Fibroblast of skin of scalp (primary cell): ENCODE results near the gene IQSEC1.

Experiments used
- DNase-seq: peaks from one replicate; pipeline ENCODE4 v3.0.0-alpha.2; 2013

Gene IQSEC1

DNA sequence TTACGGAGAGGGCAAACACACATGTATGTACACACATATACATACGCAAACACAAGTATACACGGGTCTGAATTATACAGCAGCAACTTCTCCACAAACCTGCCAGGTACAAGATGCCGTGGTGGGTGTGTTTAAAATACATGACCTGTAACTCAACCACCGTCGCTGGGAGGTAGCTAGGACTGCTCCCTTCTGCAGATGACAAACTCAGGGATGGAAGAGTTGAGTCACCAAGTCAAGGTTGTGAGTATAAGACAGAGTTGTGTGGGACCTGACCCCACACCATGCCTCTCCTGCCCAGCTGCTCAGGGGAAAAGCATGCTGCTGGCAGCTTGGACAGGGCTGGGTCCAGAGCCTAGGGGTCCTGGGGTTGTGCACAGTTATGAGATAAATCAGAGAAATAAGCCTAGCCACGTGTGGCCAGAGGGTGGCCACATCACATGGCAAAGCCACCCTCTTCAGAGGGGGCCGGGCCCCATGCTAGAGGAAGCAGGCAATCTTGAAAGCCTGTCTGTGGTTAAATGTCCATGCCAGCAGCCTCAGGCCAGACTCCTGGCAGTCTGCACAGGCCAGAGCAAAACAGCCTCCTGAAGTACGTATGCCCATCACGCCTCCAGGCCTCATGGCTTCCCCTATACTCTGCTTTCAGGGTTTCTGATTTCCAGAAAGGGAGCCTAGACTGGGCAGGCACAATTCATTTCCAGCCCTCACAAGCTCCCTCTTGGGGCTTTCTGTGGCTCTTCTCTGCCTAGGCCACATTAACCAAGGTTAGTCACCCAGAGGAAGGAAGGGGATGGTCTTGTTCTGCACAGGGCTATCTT, 124.1 kb downstream of the IQSEC1 start:
- no peak for DNase-seq

DNA sequence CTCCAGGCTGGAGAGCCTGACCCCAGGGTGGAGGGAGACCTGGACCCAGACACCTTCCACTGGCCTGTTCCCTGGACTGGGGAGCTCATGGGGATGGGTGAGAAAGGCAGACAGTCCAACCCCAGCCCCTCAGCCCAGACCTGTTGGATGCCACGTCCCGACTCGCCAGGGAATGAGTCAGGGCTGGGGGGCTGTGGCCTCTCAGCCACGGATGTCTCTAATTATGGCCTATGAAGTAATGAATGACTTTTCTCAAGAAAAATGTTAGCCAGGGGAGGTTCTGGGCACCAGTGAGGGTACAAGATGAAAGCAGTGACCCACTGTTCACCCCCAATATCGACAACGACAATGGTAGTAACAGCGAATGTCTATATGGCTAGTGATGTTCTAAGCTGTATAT, 124.9 kb downstream of the IQSEC1 start:
- DNase-seq, result peak; percentile 75

DNA sequence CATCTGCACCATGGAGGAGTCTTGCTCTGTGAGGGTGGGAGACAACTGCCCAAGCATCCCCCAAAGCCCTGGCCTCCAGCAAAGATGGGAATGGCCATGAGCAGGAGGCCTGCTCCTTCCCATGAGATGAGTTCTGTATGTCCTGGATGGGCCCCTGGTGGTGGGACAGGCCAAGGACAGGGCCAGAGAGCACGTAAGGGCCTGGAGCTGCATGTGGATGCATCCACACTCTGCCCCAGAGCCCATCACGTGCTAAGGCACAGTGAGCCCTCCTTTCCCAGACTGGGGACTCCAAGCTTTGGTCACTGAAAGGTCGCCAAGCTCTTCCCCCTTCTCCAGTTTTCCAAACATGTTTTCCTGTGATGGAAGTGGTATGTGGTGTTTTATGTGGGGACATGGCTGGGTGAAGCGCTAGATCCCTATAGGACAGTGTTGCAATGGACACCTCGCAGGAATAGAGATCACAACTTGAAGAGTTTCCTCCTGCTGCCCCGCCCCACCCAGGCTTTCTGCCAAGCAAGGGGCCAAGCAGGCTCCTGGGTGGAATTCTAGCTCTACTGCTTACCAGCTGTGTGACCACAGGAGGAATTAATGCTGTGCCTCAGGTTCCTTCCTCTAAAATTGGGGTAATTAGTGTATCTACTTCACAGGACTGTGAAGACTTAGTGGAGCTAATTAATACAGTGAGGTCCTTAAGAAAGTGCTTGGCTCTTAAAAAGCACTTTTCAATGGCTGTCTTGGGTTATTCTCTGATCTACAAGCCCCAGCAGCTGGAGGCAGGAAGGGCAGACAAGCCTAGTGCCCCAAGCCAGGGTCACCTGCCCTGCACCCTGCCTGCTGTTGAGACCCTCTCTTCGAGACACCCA, 125.5 kb downstream of the IQSEC1 start:
- peak; percentile 77 for DNase-seq

DNA sequence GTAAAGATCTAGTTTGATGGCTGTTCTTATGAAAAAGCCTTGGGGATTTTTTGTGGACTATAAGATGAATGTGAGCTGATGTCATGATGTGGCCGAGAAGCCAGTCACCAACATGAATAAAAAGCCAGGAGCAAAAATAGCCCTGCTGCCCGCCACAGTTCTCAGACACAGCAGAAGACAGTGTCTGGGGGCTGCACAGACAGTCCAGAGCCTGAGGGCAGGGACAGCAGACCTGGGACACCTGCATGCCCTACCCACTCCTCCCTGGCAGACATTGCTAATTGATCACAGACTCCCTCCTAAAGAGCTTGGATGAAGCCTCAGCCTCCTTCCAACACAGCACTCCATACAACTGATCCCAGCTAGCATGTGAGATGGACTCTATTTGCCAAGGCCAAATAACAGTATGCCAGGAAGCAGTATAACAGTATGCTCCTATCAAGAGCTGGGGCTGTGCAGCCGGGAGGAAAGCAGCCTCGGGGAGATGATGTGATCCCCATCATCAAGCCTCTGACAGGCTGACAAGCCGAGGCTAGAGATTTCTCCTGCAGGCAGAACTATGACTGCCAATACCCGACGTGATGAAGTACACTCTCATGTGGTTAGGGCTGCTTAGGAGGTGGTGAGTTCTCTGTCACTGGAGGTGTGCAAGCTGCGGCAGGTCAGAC, 126.4 kb downstream of the IQSEC1 start:
- DNase-seq, result peak; percentile 30

DNA sequence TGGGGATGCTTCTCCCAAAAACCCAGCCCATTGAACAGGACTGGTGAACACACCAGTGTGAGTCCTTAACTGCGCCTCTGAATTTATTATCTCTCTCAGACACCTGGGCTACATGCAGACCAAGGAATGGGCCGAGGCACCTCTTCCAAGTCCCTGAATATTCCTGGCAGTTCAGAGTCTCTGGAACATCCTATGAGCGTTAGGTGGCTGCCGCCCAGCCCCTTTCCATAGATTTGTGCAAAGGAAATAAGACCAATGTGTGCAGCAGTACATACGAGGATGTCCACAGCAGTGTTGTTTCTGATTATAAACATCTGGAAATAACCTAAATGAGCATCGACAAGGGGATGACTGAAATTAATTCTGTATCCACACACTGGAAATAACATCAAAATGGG, 127.0 kb downstream of the IQSEC1 start:
- DNase-seq, result no peak

DNA sequence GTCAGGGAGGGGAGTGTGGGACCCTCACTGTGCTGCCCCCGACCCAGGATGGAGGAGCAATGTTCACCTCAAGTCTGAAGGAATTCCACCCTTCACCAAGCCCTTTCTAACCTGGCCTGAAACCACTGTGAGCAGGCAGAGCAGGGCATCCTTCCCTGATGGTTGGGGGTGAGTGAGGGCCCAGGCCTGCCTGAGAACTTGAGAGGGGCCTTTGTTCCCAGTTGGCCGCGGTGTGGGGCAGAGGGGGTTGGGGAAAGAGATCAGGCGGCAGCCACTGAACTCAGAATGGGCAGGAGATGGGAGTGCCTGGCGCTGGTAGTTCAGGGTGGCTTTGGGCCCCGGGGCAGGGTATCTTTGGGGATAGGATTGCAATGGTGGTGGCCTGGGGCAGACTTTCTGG, 128.4 kb downstream of the IQSEC1 start:
- DNase-seq, result no peak

DNA sequence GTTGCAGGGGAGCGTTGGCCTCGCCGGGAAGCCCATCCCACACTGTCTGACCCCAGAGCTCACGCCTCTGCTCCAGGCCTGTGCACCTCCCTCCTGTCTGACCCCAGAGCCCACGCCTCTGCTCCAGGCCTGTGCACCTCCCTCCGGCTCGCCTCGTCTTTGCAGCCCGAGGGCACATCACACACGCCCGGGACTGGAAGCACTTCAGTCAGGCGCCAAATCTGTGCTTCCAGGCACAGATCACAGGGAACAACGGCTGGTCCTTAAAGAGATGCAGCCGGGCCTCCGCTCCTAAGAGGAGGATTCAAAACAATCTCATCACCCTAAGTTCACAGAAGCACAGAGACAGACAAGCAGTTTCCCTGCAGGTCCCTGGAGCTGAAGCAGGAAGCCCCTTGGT, 128.8 kb downstream of the IQSEC1 start:
- no peak for DNase-seq

DNA sequence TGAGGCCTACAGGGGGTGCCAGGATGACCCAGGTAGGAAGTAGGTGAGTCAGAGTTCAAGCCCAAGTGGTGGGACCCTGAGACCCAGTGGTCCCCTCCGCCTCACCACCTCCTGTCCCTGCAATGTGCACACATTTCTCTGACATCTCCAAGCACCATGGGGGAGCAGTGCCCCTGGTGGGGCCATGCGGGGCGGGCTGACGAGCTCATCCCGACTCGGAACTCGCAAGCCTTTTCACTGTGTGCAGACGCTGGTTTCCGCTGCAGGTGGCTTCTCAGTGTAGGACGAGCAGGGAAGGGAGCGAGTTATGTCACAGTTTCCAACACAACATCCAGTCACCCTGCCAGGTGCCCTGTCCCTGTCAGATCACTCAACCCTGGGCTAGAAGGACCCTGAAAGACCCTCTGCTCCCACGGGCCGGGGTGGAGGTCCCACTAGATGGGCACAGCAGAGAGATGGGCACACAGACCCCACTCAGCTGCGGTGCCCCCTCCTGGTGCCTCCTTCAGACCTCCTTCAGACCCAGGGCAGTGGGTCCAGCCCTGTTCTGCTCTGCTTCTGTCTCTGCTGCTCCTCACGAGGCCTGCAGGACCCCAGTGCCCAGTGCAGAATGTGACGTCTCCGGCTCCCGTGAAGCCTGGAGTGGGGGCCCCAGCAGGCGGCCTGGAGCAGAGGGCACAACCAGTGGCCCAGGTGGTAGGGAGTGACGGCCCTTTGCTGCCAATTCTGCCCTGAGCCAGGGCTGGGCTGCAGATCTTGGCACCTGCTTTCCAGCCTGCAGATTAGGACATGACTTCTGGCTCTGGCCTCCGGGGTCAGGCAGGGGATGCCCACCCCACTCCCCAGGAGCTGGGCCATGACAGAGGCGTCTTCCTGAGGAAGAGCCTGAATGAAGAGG, 129.9 kb downstream of the IQSEC1 start:
- DNase-seq, result no peak

DNA sequence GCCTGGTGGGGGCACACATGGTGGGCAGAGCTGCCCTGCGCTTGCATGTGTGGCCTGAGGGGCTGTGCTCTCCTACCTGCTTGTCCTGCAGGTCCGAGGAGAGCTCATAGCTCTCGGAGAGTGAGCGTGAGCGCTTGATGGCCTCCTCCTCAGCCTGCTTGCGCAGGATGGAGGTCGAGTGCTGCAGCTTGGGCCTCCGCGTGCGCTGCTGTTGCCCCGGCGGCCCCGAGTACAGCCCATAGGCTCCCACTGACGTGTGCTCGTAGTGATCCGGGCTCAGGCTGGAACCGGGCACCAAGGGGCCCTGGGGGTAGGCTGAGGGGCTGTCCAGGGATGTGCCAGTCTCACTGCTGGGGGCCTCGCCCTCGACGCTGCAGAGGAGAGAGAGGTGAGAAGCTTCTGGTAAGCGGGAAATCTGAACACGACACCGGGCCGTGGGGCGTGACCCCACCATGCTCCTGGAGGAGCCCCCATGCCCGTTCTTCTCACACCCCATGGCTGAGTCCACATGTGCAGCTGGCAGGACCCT, 131.7 kb downstream of the IQSEC1 start:
- no peak for DNase-seq

DNA sequence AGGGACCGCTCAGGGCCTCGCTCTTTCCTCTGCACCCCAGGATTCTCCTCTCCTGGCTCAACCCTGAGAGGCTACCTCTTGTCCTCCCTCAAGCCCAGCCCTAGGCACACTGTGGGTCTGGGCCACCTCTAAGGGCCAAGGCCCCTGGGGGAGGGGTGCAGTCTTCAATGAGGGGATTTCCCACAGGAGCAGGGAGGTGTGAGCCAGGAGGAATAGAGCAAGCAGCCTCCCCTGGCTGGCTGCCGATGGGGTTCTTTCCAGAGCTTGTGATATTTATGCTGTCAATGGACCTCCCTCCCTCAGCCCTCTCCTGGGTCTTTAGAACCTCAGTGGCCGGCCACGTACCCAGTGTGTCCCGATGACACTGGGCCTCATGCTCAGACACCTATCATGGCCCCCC, 132.4 kb downstream of the IQSEC1 start:
- no peak for DNase-seq

DNA sequence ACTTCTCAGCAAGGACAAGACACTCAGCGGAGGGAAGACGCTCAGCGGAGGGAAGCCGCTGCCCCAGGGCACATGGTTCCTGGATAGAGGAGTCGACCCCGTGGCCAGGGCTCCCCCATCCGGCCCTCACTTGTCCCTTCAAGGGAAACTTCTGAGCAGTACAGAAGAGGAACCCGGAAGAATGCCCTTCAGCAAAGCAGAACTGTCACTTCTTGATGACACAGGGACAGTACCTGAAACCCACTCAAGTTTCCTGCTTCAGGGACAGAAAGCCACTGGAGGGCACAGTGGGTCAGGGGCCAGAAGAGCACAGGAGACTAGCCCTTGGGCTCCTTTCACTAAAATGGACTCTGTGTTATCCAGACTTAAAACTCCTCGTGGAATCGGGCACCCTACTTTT, 134.1 kb downstream of the IQSEC1 start:
- no peak for DNase-seq

DNA sequence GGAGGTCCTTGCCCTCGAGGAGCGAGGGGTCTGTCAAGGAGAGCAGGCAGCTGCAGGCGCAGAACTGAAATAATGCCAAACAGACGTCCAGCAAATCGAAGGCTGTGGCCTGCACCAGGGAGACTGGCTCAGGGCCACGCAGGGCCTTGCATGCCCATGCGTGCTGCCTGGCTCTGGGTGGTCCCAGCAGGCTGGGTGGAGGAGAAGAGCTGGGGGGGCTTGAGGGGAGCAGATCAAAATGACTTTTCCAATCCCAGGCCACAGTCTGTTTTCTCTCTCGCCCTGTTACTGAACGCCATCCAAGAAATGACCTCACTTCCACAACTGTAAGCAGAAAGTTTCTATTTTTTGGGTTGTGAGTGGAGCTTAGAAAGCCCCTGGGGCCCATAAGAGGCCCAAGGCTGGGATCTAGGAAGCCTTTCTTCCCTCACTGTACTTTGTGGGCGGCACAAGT, 134.9 kb downstream of the IQSEC1 start:
- DNase-seq, result peak; percentile 39

DNA sequence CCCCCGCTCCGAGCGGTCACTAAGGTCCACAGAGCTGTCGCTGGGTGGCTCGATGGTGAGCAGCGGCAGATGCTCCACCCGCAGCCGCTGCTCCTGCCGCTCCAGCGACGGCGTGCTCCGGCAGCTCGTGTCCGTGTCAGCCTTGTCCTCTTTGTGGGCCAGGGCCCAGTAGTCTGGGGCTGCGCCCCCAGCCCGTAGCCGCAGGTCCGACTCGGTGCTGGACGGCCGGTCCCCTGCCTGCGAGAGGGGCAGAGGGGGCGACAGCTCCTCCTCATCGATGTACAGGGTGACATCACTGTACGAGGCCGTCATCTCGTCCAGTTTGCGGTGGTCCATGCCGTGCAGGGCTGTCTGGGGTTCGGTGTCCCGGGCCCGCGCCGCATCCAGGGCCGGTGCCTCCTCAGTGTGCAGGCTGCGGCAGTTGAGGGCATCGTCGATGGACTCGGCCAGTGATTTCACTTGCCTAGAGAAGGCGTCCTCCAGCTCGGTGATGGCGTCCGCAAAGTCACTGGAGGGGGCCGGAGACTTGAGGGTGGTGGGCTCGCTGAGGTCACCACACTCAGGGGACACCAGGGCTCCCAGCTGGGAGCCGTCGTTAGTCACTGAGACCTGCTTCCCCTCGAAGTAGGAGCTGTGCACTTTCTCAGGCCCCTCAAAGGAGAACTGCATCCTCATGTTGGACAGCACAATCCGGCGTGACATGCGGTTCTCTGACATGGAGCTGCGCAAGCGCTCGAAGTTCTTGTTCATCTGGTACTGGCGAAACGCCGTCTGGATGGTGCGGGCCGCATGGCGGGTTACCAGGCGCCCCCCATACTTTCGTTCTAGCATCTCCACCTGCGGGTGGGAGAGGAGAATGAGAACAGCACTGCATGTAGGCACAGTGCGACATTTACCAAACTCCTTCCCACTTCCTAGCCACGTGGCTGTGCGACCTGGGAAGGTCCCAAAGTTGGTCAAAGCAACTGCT, 137.1 kb downstream of the IQSEC1 start:
- DNase-seq, result no peak

DNA sequence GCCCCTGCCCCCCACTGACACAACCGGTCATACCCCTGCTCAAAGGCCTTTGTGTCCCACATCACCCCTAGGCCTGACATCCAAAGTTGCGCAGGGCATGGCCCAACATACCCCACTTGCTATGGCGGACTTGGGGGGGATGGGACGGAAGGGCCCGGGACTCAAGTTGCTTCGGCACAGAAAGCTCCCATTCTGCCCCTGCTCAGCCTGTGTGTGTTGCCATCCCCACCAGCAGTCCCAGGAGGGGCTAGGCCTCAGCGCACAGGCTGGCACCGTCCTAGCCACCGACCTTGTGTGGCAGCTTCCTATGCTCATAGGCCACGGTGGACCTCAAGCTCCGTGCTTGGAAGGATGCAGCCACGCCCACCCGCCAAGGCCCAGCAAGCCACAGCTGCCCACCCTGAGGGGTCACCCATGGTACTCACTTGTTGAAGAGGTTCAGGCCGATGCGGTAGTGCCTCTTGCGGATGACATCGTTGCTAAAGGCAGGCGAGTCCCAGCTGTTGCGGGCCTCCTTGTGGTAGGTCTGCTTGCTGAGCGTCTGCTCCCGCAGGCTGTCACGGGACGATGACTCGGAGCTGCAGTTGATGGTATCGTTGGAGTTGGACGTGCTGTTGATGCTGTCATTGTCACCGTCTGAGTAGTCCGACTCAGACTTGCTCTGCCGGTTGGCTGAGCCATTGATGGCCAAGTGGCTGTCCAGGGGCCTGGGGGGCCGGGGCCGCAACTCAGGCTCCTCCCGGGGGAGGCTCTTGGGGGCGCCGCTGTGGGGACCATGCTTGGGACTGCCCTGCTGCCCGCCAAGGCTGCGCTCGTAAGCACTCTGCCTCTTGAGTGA, 138.0 kb downstream of the IQSEC1 start:
- DNase-seq, result no peak

DNA sequence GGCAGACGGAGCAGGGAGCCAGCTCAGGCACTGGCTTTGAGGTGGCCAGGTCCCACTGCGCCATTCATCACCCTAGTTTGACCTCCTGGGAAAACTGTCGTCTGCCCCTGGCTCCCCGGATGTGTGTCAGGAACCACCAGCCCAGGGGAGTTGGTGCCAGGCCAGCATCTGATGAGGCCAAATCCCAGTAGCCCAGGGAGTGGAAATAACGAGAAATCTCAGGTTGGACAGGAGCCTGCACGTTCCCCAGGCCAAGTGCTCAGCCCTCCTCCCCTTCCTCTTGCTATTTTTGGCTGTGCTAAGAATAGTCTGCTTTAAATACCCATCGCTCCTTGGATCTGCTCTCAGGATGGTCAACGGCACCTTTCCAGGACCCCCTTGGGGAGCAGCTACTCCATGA, 138.8 kb downstream of the IQSEC1 start:
- DNase-seq, result no peak

DNA sequence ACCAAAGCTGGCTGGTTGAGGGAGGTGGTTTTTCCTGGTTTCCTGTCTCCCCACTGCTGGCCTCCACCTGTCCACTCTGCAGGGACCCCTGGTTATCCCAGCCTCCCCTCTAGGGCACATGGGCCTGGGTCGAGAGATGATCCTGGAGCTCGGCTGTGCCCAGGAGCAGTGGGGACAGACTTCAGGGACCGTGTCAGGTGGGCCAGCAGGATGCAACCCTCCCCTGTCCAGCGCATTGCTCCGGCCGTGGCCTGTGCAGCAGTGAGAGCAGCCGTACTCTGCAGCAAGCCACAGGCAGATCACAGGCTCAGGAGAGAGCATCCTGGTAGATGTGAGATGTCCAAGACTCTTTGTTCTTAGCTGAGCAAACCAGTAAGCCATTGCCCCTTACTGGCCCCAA, 139.3 kb downstream of the IQSEC1 start:
- DNase-seq, result no peak

DNA sequence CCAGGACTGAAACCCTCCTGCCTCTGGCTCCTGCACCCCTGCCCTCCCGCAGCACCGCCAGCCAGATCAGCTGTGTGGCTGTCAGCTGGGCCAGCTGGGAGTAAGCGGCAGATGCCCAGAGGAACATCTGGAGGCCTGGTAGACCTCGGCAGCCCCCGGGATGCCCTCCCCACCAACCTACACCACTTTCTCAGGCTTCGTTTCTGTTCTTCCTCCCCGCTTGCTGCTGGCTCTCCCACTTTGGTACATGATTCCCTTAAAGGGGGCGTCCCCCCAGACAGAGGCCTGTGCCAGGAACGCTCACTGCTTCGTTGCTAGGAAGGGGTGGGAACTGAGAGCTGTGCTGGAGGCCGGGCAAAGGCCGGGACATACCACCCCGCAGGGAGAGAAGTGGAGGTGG, 140.5 kb downstream of the IQSEC1 start:
- no peak for DNase-seq

DNA sequence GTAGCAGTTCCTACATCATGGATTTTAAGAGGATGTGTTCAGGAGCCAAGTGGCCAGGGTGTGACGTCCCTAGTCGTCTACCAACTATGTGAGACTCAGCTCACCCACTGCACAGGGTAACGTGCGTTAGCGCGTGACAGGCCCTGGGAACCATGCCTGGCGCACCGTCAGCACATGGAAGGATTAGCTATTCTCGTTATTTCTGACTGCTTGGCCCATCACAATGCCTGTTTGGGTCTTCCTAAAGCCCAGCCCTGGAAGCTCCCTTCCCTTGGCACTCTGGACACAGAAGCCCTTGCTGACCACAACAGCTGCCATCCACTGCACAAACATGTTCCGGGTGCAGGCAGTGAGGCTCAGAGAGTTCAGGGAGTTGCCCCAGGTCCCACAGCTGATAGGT, 140.9 kb downstream of the IQSEC1 start:
- DNase-seq, result no peak

DNA sequence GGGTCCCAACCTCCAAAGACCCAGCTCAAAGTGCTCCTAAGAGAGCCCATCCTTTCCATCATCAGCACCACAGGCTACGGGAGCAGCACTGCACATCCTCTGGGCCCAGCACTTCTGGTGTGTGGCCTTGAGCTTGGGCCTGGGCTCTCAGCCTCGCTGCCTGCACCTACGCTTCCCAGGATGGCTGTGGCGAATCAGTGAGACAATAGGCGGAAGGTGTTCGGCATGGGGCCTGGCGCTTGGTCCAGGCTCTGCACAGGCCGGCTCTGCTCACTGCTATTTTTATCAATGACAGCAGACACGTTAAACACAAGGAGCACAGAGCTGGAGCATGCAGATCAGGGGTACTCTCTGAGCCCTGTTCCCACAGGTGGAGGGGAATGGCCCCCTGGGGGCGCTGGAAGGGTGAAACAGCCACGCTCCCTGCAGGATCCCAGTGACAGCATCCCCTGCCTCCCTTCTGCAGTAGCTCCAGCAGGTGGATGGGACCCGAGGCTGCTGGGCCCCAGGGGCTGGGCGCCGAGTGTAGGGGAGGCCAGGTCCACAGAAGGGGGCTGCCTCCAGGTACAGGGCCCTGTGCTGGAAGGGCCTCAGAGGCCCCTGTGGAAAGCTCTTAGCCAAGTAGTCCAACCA, 141.8 kb downstream of the IQSEC1 start:
- DNase-seq, result no peak
